GM19463 (cell line): ENCODE measurements around the gene FOXD4.
"Not testable (repeated sequence)": the region's sequence is repeated elsewhere in the genome, so short reads cannot be mapped to it uniquely, and the experiment has no call there.

ENCODE experiments used
- ATAC-seq: cut with Tn5 transposase; IDR thresholded peaks from one replicate; pipeline ENCODE4 v1.9.1; 2021; ENCODE audit warnings: mild to moderate bottlenecking, moderate library complexity; ENCODE audit not compliant: unreplicated experiment

Gene FOXD4

GRCh38 chr9:117995-118467, at the start of gene FOXD4:
TSS of gene FOXD4 (minus strand) at chr9:118417. CDS start at chr9:118119, 298 bp downstream.
- not testable (repeated sequence) for ATAC-seq

- ATAC-seq = not testable (repeated sequence)
Measured at GRCh38 chr9:159871-160270, 41.7 kb upstream of the FOXD4 start.

GRCh38 chr9:151173-151572, 33.0 kb upstream of the FOXD4 start:
- ATAC-seq = not testable (repeated sequence)

- ATAC-seq = not testable (repeated sequence)
Measured at GRCh38 chr9:139880-140279, 21.7 kb upstream of the FOXD4 start.

- not testable (repeated sequence) for ATAC-seq
Measured at GRCh38 chr9:117144-117994, 848 bp downstream of the FOXD4 start.

GRCh38 chr9:116239-117077, 1.8 kb downstream of the FOXD4 start:
- not testable (repeated sequence) for ATAC-seq

- ATAC-seq = not testable (repeated sequence)
Measured at GRCh38 chr9:115118-115451, 3.1 kb downstream of the FOXD4 start.

- not testable (repeated sequence) for ATAC-seq
Measured at GRCh38 chr9:114267-115117, 3.7 kb downstream of the FOXD4 start.

GRCh38 chr9:113468-114266, 4.5 kb downstream of the FOXD4 start:
- peak; percentile 62 for ATAC-seq

- not testable (repeated sequence) for ATAC-seq
Measured at GRCh38 chr9:112589-113467, 5.4 kb downstream of the FOXD4 start.

- not testable (repeated sequence) for ATAC-seq
Measured at GRCh38 chr9:110672-111071, 7.5 kb downstream of the FOXD4 start.

GRCh38 chr9:109540-109939, 8.7 kb downstream of the FOXD4 start:
- not testable (repeated sequence) for ATAC-seq

GRCh38 chr9:108742-109495, 9.3 kb downstream of the FOXD4 start:
- ATAC-seq = not testable (repeated sequence)

- not testable (repeated sequence) for ATAC-seq
Measured at GRCh38 chr9:105991-106390, 12.2 kb downstream of the FOXD4 start.

GRCh38 chr9:100430-100829, 17.8 kb downstream of the FOXD4 start:
- not testable (repeated sequence) for ATAC-seq

- ATAC-seq = not testable (repeated sequence)
Measured at GRCh38 chr9:99867-100266, 18.4 kb downstream of the FOXD4 start.

GRCh38 chr9:98775-99174, 19.4 kb downstream of the FOXD4 start:
- ATAC-seq = not testable (repeated sequence)

- ATAC-seq = not testable (repeated sequence)
Measured at GRCh38 chr9:94992-95391, 23.2 kb downstream of the FOXD4 start.
